Measurements from ENCODE around the gene SPATC1L. TPM values are rescaled to one million over a fixed set of nuclear protein-coding genes. Genes with fewer than 3 reads are reported as not detected.

Gene SPATC1L
- total and polyA plus RNA-seq, 2 donors (not counting 3 experiments of a cell fraction or from before 2014, with no cell fraction given): 11.5 to 15.3 TPM

DNA sequence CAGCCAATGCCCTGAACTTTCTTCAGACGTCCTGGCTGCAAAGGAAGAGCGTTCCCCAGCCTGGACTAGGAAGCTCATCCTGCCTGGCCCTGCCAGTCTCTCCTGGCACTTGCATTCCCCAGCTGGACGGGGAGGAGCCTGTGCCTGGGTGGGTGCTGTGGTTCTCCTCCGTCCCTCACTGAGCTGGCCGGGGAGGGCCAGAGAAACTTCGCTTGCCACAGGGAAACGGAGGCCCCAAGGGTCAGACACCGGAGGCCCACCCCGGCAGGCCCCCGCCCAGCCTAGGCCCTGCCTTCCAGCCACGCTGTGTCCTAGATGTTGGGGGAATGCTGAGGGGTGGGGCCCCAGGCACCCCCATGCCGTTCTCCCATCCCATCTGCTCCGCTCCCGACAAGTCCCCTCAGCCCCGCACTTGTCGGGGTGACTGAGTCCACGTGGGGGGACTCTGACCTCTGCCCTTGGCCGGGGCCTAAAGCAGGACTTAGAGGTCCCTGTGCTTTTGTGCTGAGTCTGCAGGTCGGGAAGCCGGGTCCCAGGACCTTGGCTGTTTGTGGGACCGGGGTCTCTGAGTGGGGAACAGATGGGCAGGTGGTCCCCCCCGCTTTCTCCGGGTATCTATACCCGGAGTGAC lies 33.7 kb downstream of the SPATC1L start:
- dilution Hi-C loops (cut with MboI; ENCODE audit: extremely low pct_ligation_motif_present, low sequenced_read_pairs): no loop called here
- H3K9me3 ChIP-seq (replicated peaks; ENCODE audit: control insufficient read depth, insufficient read depth, low read length): no peaks in the 10 kb centered on the region
- intact Hi-C loops (cut with micrococcal nuclease): loop anchor here (5.0 kb wide), 1 partner anchor 37 kb away; no protein-coding TSS in a partner anchor
- no peaks in the 10 kb centered on the region for H3K9me1 ChIP-seq (replicated peaks; ENCODE audit: control insufficient read depth, extremely low read depth, insufficient read depth, low read length)
- H4K20me1 ChIP-seq (replicated peaks; ENCODE audit: control insufficient read depth, extremely low read depth, insufficient read depth, low read length): no peaks in the 10 kb centered on the region
- BruUV-seq (replicated peaks): no TSS peak
- ChIA-PET CTCF (interaction anchor here (1.6 kb wide), 1 partner anchor 8 kb away, joined by 6 read pairs; no protein-coding TSS in a partner anchor), POLR2A (no interaction called here)
- no peak overlapping the region for H3K27ac ChIP-seq (ENCODE audit: insufficient read depth, low read depth, low read length)
- no peaks in the 10 kb centered on the region for H3K79me2 ChIP-seq (ENCODE audit: control insufficient read depth, insufficient read depth, low read length)
- H3K9ac ChIP-seq (replicated peaks; ENCODE audit: extremely low read depth, insufficient read depth, low read length): no peak overlapping the region
- TF ChIP-seq POLR2AphosphoS5 (IDR thresholded peaks at IDR 0.05; ENCODE audit: insufficient read depth, low read depth, low read length) (no peak), JUN (IDR thresholded peaks at IDR 0.05; ENCODE audit: borderline replicate concordance, insufficient read depth, insufficient read length, low read depth) (no peak), EZH2 (IDR thresholded peaks at IDR 0.05; ENCODE audit: borderline replicate concordance, low read depth, low read length, severe bottlenecking) (no peak), FOS (IDR thresholded peaks at IDR 0.05; ENCODE audit: borderline replicate concordance, insufficient read depth, low read length) (no peak), MYC (IDR thresholded peaks at IDR 0.05; ENCODE audit: low read depth, low read length) (no peak), GATA2 (IDR thresholded peaks at IDR 0.05; ENCODE audit: insufficient read depth, insufficient read length, low read depth, low read length) (no peak), POLR2A (IDR thresholded peaks at IDR 0.05; ENCODE audit: low read depth, low read length) (no peak)
- TF ChIP-seq, protein P1, sequence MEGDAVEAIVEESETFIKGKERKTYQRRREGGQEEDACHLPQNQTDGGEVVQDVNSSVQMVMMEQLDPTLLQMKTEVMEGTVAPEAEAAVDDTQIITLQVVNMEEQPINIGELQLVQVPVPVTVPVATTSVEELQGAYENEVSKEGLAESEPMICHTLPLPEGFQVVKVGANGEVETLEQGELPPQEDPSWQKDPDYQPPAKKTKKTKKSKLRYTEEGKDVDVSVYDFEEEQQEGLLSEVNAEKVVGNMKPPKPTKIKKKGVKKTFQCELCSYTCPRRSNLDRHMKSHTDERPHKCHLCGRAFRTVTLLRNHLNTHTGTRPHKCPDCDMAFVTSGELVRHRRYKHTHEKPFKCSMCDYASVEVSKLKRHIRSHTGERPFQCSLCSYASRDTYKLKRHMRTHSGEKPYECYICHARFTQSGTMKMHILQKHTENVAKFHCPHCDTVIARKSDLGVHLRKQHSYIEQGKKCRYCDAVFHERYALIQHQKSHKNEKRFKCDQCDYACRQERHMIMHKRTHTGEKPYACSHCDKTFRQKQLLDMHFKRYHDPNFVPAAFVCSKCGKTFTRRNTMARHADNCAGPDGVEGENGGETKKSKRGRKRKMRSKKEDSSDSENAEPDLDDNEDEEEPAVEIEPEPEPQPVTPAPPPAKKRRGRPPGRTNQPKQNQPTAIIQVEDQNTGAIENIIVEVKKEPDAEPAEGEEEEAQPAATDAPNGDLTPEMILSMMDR (IDR thresholded peaks at IDR 0.05; ENCODE audit: extremely low read depth in 1 of 2, insufficient read depth in 1 of 2, low read depth in 1 of 2, low read length in 2 of 2): no peak
- TF ChIP-seq, protein P2, sequence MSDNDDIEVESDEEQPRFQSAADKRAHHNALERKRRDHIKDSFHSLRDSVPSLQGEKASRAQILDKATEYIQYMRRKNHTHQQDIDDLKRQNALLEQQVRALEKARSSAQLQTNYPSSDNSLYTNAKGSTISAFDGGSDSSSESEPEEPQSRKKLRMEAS (IDR thresholded peaks at IDR 0.05; ENCODE audit: insufficient read depth, insufficient read length): no peak
- no peaks in the 10 kb centered on the region for H3K27me3 ChIP-seq (ENCODE audit: control insufficient read depth in 2 of 2, insufficient read depth in 2 of 2, low read length in 2 of 2)
- no peak overlapping the region for H3K4me3 ChIP-seq (replicated peaks in 1 of 3; ENCODE audit: insufficient read depth in 1 of 3, low read depth in 1 of 3, low read length in 3 of 3)
- DNase-seq (ENCODE audit: low read depth, low spot score) (no peak), FAIRE-seq (no peak)
- no peak overlapping the region for H2AFZ ChIP-seq (ENCODE audit: low read depth, low read length)
- no peaks in the 10 kb centered on the region for H3K4me1 ChIP-seq (ENCODE audit: control insufficient read depth, extremely low read depth, insufficient read depth, low read length)
- no peaks in the 10 kb centered on the region for H3K36me3 ChIP-seq (ENCODE audit: control insufficient read depth in 2 of 2, extremely low read depth in 1 of 2, insufficient read depth in 2 of 2, low read length in 2 of 2)
- no peak overlapping the region for H3K4me2 ChIP-seq (ENCODE audit: insufficient read depth, low read length)
